Measurements from ENCODE around the gene OR3A2.

Gene OR3A2

GRCh38 chr17:3385869-3386816, at the start of gene OR3A2:
OR3A2 (minus strand) TSS chr17:3386308.
- TF ChIP-seq ZNF112 (tag by site-specific recombination; IDR thresholded peaks at IDR 0.05) = no peak
- no peak for TF ChIP-seq GLI2 (tag by site-specific recombination; IDR thresholded peaks at IDR 0.05; ENCODE audit: borderline replicate concordance, low read depth)
- no peak for TF ChIP-seq ZNF211 (tag by site-specific recombination; IDR thresholded peaks at IDR 0.05; ENCODE audit: low read depth)
- no peak for TF ChIP-seq MEIS1 (CRISPR knock-in tag; IDR thresholded peaks at IDR 0.05; ENCODE audit: borderline replicate concordance)
- no peak for TF ChIP-seq ZFP41 (tag by site-specific recombination; IDR thresholded peaks at IDR 0.05; ENCODE audit: borderline replicate concordance)
- TF ChIP-seq, protein P1, sequence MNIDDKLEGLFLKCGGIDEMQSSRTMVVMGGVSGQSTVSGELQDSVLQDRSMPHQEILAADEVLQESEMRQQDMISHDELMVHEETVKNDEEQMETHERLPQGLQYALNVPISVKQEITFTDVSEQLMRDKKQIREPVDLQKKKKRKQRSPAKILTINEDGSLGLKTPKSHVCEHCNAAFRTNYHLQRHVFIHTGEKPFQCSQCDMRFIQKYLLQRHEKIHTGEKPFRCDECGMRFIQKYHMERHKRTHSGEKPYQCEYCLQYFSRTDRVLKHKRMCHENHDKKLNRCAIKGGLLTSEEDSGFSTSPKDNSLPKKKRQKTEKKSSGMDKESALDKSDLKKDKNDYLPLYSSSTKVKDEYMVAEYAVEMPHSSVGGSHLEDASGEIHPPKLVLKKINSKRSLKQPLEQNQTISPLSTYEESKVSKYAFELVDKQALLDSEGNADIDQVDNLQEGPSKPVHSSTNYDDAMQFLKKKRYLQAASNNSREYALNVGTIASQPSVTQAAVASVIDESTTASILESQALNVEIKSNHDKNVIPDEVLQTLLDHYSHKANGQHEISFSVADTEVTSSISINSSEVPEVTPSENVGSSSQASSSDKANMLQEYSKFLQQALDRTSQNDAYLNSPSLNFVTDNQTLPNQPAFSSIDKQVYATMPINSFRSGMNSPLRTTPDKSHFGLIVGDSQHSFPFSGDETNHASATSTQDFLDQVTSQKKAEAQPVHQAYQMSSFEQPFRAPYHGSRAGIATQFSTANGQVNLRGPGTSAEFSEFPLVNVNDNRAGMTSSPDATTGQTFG (tag by site-specific recombination; IDR thresholded peaks at IDR 0.05; ENCODE audit: borderline replicate concordance) = no peak
- no peak for TF ChIP-seq ZNF239 (tag by site-specific recombination; IDR thresholded peaks at IDR 0.05)
- TF ChIP-seq ZNF324 (tag by site-specific recombination; IDR thresholded peaks at IDR 0.05) = no peak
- TF ChIP-seq ZNF311 (tag by site-specific recombination; IDR thresholded peaks at IDR 0.05; ENCODE audit: borderline replicate concordance) = no peak
- no peak for TF ChIP-seq ZNF133 (tag by site-specific recombination; IDR thresholded peaks at IDR 0.05)
- no peak for TF ChIP-seq ZNF514 (tag by site-specific recombination; IDR thresholded peaks at IDR 0.05)
- TF ChIP-seq ZSCAN5A (tag by site-specific recombination; IDR thresholded peaks at IDR 0.05) = no peak
- TF ChIP-seq ZNF701 (tag by site-specific recombination; IDR thresholded peaks at IDR 0.05) = no peak
- no peak for TF ChIP-seq TCF7L2 (IDR thresholded peaks at IDR 0.05; ENCODE audit: borderline replicate concordance, low read depth, low read length)
- no peak for TF ChIP-seq KLF8 (tag by site-specific recombination; IDR thresholded peaks at IDR 0.05)
- TF ChIP-seq YY2 (tag by site-specific recombination; IDR thresholded peaks at IDR 0.05) = no peak
- H3K4me1 ChIP-seq (ENCODE audit: control insufficient read depth, insufficient read depth, low read length) = no peaks in the 10 kb centered on the region
- no peak within 1 kb of the TSS for H3K4me3 ChIP-seq (ENCODE audit: low read depth, low read length)
- no peaks in the 10 kb centered on the region; the same call in 1 of the 2 replicates for H3K9me3 ChIP-seq (ENCODE audit: control insufficient read depth, insufficient read depth, low read depth, low read length)
- no peaks in the 10 kb centered on the region for H3K36me3 ChIP-seq (ENCODE audit: control insufficient read depth in 2 of 2, insufficient read depth in 1 of 2, low read length in 2 of 2)
- CTCF ChIA-PET = no interaction called here
- H3K27ac ChIP-seq (ENCODE audit: extremely low read depth, low read depth, low read length) = no peak within 1 kb of the TSS
- POLR2A ChIA-PET = no interaction called here

- CTCF ChIA-PET = no interaction called here
- H3K4me3 ChIP-seq (ENCODE audit: low read depth, low read length) = no peak within 1 kb of the TSS
- H3K9me3 ChIP-seq (ENCODE audit: control insufficient read depth, insufficient read depth, low read depth, low read length) = 0 out of 2 replicates have a peak, but pooled peaks cover 3% of the 10 kb centered on the region
- TF ChIP-seq ZNF76 (tag by site-specific recombination; IDR thresholded peaks at IDR 0.05; ENCODE audit: borderline replicate concordance, low read depth) = no peak
- no peak for TF ChIP-seq GFI1B (tag by site-specific recombination; IDR thresholded peaks at IDR 0.05)
- TF ChIP-seq ZSCAN16 (tag by site-specific recombination; IDR thresholded peaks at IDR 0.05) = no peak
- H3K36me3 ChIP-seq (ENCODE audit: control insufficient read depth in 2 of 2, insufficient read depth in 1 of 2, low read length in 2 of 2) = no peaks in the 10 kb centered on the region
- no peak within 1 kb of the TSS for H3K27ac ChIP-seq (ENCODE audit: extremely low read depth, low read depth, low read length)
- POLR2A ChIA-PET = no interaction called here
- H3K4me1 ChIP-seq (ENCODE audit: control insufficient read depth, insufficient read depth, low read length) = no peaks in the 10 kb centered on the region
Measured at GRCh38 chr17:3433741-3434140, 47.6 kb upstream of the OR3A2 start, which contains the start of gene OR1E2. OR1E2 (minus strand) TSS chr17:3433841; CDS start chr17:3433841, 0 bp downstream.

Data from HEK293 (cell line).